SK-N-SH (cell line): Measurements from ENCODE around the gene CLASP1. TPM values are rescaled to one million over a fixed set of nuclear protein-coding genes. Genes with fewer than 3 reads are reported as not detected.

ENCODE experiments used
- CTCF ChIA-PET: fragments of 300-600, 350-600 bp; formaldehyde crosslinking; extraction: SDS; loops from one replicate; lab custom pipeline; 2021; lab: Yijun Ruan, JAX
- POLR2A ChIA-PET: fragments of 350-600 bp; sonication (Branson Sonifier 250); formaldehyde crosslinking; extraction: SDS; loops from one replicate; lab custom pipeline; 2020; ENCODE audit warnings: antibody characterized with exemption, inconsistent platforms; lab: Yijun Ruan, JAX
- DNase-seq: peaks from one replicate; pipeline ENCODE4 v3.0.0; 2012
- H2AFZ ChIP-seq: fragments of 200-600 bp; sonication (generic); 2 replicates; pipeline ENCODE4 v1.8.1; 2016; ENCODE audit warnings: antibody characterized with exemption, mild to moderate bottlenecking, low read depth
- H3F3A ChIP-seq: fragments of 200-600 bp; sonication (generic); replicated peaks from 2 replicates; pipeline ENCODE3; 2016; ENCODE audit warnings: antibody characterized with exemption, mild to moderate bottlenecking; ENCODE audit not compliant: insufficient read depth
- H3K27ac ChIP-seq, 2 experiments: fragments of 200-500 bp in 1 of 2; fragments of 200-600 bp in 1 of 2; sonication (Bioruptor generic) in 1 of 2; sonication (generic), shearing (Covaris generic) in 1 of 2; 2 replicates each; pipeline versions ENCODE4 v1.5.1 to v1.6.1; 2014 to 2016; ENCODE audit warnings: low read depth in 2 of 2, inconsistent platforms in 1 of 2, low read length in 1 of 2, mild to moderate bottlenecking in 1 of 2, mixed read lengths in 1 of 2
- H3K27me3 ChIP-seq: fragments of 200-600 bp; sonication (generic), shearing (Covaris generic); 2 replicates; pipeline ENCODE4 v1.6.1; 2016; ENCODE audit warnings: mixed run types; ENCODE audit not compliant: insufficient read depth
- H3K36me3 ChIP-seq, 2 experiments: fragments of 200-500 bp in 1 of 2; fragments of 200-600 bp in 1 of 2; sonication (Bioruptor generic) in 1 of 2; sonication (generic) in 1 of 2; replicated peaks in 1 of 2; 2 replicates each; pipeline versions ENCODE3 to v1.5.1; 2014 to 2016; ENCODE audit warnings: low read length in 1 of 2, mild to moderate bottlenecking in 1 of 2; ENCODE audit not compliant: insufficient read depth in 2 of 2, control insufficient read depth in 1 of 2
- H3K4me1 ChIP-seq, 2 experiments: fragments of 200-500 bp in 1 of 2; fragments of 200-600 bp in 1 of 2; sonication (Bioruptor generic) in 1 of 2; sonication (generic), shearing (Covaris generic) in 1 of 2; 2 replicates each; pipeline versions ENCODE4 v1.5.1 to v1.6.1; 2014 to 2016; ENCODE audit warnings: low read depth in 1 of 2, low read length in 1 of 2, mixed run types in 1 of 2; ENCODE audit not compliant: insufficient read depth in 2 of 2, control insufficient read depth in 1 of 2
- H3K4me2 ChIP-seq: fragments of 200-600 bp; sonication (generic), shearing (Covaris generic); 2 replicates; pipeline ENCODE4 v1.6.1; 2017; ENCODE audit warnings: mixed run types
- H3K4me3 ChIP-seq, 2 experiments: fragments of 200-500 bp in 1 of 2; fragments of 200-600 bp in 1 of 2; sonication (Bioruptor generic) in 1 of 2; sonication (generic), shearing (Covaris generic) in 1 of 2; 2 replicates each; pipeline versions ENCODE4 v1.5.1 to v1.8.1; 2014 to 2016; ENCODE audit warnings: low read depth in 2 of 2, inconsistent platforms in 1 of 2, low read length in 1 of 2, mild to moderate bottlenecking in 1 of 2, mixed read lengths in 1 of 2, moderate library complexity in 1 of 2
- H3K79me2 ChIP-seq: fragments of 200-600 bp; sonication (generic); 2 replicates; pipeline ENCODE4 v1.8.1; 2017; ENCODE audit warnings: mild to moderate bottlenecking; ENCODE audit not compliant: insufficient read depth
- H3K9ac ChIP-seq: fragments of 200-600 bp; sonication (generic); 2 replicates; pipeline ENCODE4 v1.6.1; 2017; ENCODE audit warnings: mixed run types
- H3K9me2 ChIP-seq: fragments of 200-600 bp; sonication (generic); 2 replicates; pipeline ENCODE4 v1.6.1; 2017; ENCODE audit warnings: mixed run types
- H3K9me3 ChIP-seq: fragments of 200-600 bp; sonication (generic); 2 replicates; pipeline ENCODE4 v1.6.1; 2017; ENCODE audit warnings: mixed run types, mild to moderate bottlenecking, moderate library complexity
- H4K20me1 ChIP-seq: fragments of 200-600 bp; sonication (generic); 2 replicates; pipeline ENCODE4 v1.6.1; 2017; ENCODE audit warnings: mild to moderate bottlenecking, mixed run types; ENCODE audit not compliant: insufficient read depth
- EP300 ChIP-seq, 2 experiments: IDR thresholded peaks; 2 replicates each; pipeline versions ENCODE4 v1.4.0 to v1.6.1; 2012; ENCODE audit warnings: borderline replicate concordance in 1 of 2, low read depth in 1 of 2, low read length in 1 of 2
- FOXJ3 ChIP-seq: sonication (generic); formaldehyde crosslinking; IDR thresholded peaks from 2 replicates; pipeline ENCODE4 v1.5.1; 2020; ENCODE audit warnings: mild to moderate bottlenecking, missing genetic modification reagents
- FOXM1 ChIP-seq: IDR thresholded peaks from 2 replicates; pipeline ENCODE4 v1.4.0; 2012; ENCODE audit warnings: low read depth, mild to moderate bottlenecking
- GABPA ChIP-seq: IDR thresholded peaks from 2 replicates; pipeline ENCODE4 v1.4.0; 2012; ENCODE audit warnings: low read depth, mild to moderate bottlenecking
- MAX ChIP-seq: IDR thresholded peaks from 2 replicates; pipeline ENCODE4 v1.4.0; 2012; ENCODE audit warnings: low read depth
- MEF2A ChIP-seq: IDR thresholded peaks from 2 replicates; pipeline ENCODE4 v1.4.0; 2012; ENCODE audit warnings: low read depth, borderline replicate concordance
- PBX3 ChIP-seq: IDR thresholded peaks from 2 replicates; pipeline ENCODE4; 2012
- POLR2AphosphoS5 ChIP-seq: IDR thresholded peaks from 2 replicates; pipeline ENCODE4 v1.6.1; 2012; ENCODE audit warnings: low read depth, low read length
- RCOR1 ChIP-seq: fragments of 150-350 bp; IDR thresholded peaks from 2 replicates; pipeline ENCODE4 v1.6.1; 2017; ENCODE audit warnings: antibody characterized with exemption, low read length
- TEAD4 ChIP-seq: IDR thresholded peaks from 2 replicates; pipeline ENCODE4 v1.4.0; 2012; ENCODE audit warnings: mild to moderate bottlenecking, borderline replicate concordance; ENCODE audit not compliant: insufficient read depth
- YY1 ChIP-seq: IDR thresholded peaks from 2 replicates; pipeline ENCODE4 v1.4.0; 2012; ENCODE audit warnings: low read depth, mild to moderate bottlenecking
- ZBTB33 ChIP-seq: IDR thresholded peaks from 2 replicates; pipeline ENCODE4 v1.4.0; 2012; ENCODE audit warnings: low read depth, borderline replicate concordance
- WGBS: methylation state at CpG from one replicate; pipeline ENCODE4 v1.1.6; 2017; ENCODE audit warnings: low lambda C conversion rate; 5-methylcytosine and 5-hydroxymethylcytosine counted together
- polyA plus RNA-seq, 3 experiments: library from polyadenylated mRNA; depleted of rRNA; stranded (reverse); fragments of >200 nt; gene quantifications; 2 replicates each; pipeline ENCODE4 v1.2.3, GENCODE V29; 2012

CLASP1 gene
- polyA plus RNA-seq, 1 of the 3 experiments (the other 2 are of a cell fraction): 4.9 TPM

- Histone ChIP-seq H3K9me3 (no peaks in the 10 kb centered on the region), H3K27ac (no peak overlapping the region), H3K9me2 (no peaks in the 10 kb centered on the region), H3K36me3 (no peaks in the 10 kb centered on the region), H3F3A (no peaks in the 10 kb centered on the region), H4K20me1 (no peaks in the 10 kb centered on the region), H3K4me2 (no peak overlapping the region), H3K9ac (no peak overlapping the region), H2AFZ (no peak overlapping the region), H3K4me3 (no peak overlapping the region), H3K79me2 (no peaks in the 10 kb centered on the region), H3K4me1 (no peaks in the 10 kb centered on the region), H3K27me3 (no peaks in the 10 kb centered on the region)
- CTCF ChIA-PET: interaction anchor here (1.5 to 2.1 kb wide), 2 partner anchors 13 to 226 kb away, joined by 3 to 10 read pairs; no protein-coding TSS in a partner anchor
- 47% methylated on average over 8 of the region's 8 CpGs for WGBS
- TF ChIP-seq TEAD4: no peak
- TF ChIP-seq ZBTB33: no peak
- TF ChIP-seq POLR2AphosphoS5: no peak
- no peak for TF ChIP-seq GABPA
- no peak for TF ChIP-seq MEF2A
- no peak for TF ChIP-seq FOXJ3 (CRISPR knock-in tag)
- TF ChIP-seq RCOR1: no peak
- no peak for TF ChIP-seq YY1
- no peak for DNase-seq
- POLR2A ChIA-PET: no interaction called here
These were observed 327.8 kb downstream of the CLASP1 start for GRCh38 chr2:121321476-121321875.

GRCh38 chr2:121319941-121320340 lies 329.3 kb downstream of the CLASP1 start:
- no peaks in the 10 kb centered on the region for H3K27me3 ChIP-seq
- H3K9me3 ChIP-seq: no peaks in the 10 kb centered on the region
- no peaks in the 10 kb centered on the region for H3K79me2 ChIP-seq
- no peak overlapping the region for H2AFZ ChIP-seq
- DNase-seq: no peak
- H3K4me1 ChIP-seq: no peaks in the 10 kb centered on the region
- no peak for TF ChIP-seq PBX3
- TF ChIP-seq EP300 (IDR thresholded peaks at IDR 0.05; ENCODE audit: borderline replicate concordance in 1 of 2, low read depth in 1 of 2, low read length in 1 of 2): no peak
- no peak for TF ChIP-seq FOXM1
- TF ChIP-seq MAX: no peak
- no peak overlapping the region for H3K4me2 ChIP-seq
- ChIA-PET CTCF (interaction anchor here (0.7 to 3.4 kb wide), 6 partner anchors 20 to 624 kb away, joined by 3 to 17 read pairs (median 4); no protein-coding TSS in a partner anchor), POLR2A (no interaction called here)
- no peak overlapping the region for H3K4me3 ChIP-seq
- no peaks in the 10 kb centered on the region for H3K36me3 ChIP-seq
- no peaks in the 10 kb centered on the region for H4K20me1 ChIP-seq
- H3K9ac ChIP-seq: no peak overlapping the region
- H3K9me2 ChIP-seq: no peaks in the 10 kb centered on the region
- no peaks in the 10 kb centered on the region for H3F3A ChIP-seq
- H3K27ac ChIP-seq: no peak overlapping the region
- WGBS: 61% methylated on average over 3 of the region's 3 CpGs
